CD14-positive monocyte (primary cell): ENCODE results near the gene MEG3. TPM values are rescaled to one million over a fixed set of nuclear protein-coding genes. Genes with fewer than 3 reads are reported as not detected.
A peak's percentile ranks its signal among the peaks of the same experiment; 100 is the strongest.

Source experiments
- DNase-seq, 3 donors: peaks; one replicate each; pipeline ENCODE4 v3.0.0-alpha.2; 2011 to 2022
- H2AFZ ChIP-seq: 2 replicates; pipeline ENCODE4 v1.6.0; 2012; ENCODE audit warnings: mild to moderate bottlenecking, low read depth, low read length, inconsistent platforms; ENCODE audit not compliant: insufficient read depth, poor library complexity, severe bottlenecking
- H3K27ac ChIP-seq, 2 donors: 1 replicate in 1 of 2; 2 replicates in 1 of 2; pipeline ENCODE4 v1.5.1; 2012 to 2013; ENCODE audit warnings: low read length in 2 of 2, control low read depth in 1 of 2, inconsistent platforms in 1 of 2, low read depth in 1 of 2, mild to moderate bottlenecking in 1 of 2
- H3K27me3 ChIP-seq, 2 donors: one replicate each; pipeline versions ENCODE4 v1.6.0 to v1.6.1; 2011 to 2013; ENCODE audit warnings: low read length in 2 of 2; ENCODE audit not compliant: control insufficient read depth in 2 of 2, insufficient read depth in 2 of 2
- H3K36me3 ChIP-seq, 2 donors: replicated peaks in 1 of 2; 1 replicate in 1 of 2; 2 replicates in 1 of 2; pipeline versions ENCODE4 v1.5.1 to v1.6.1; 2012 to 2013; ENCODE audit warnings: low read length in 2 of 2, control low read depth in 1 of 2, inconsistent platforms in 1 of 2, mild to moderate bottlenecking in 1 of 2; ENCODE audit not compliant: insufficient read depth in 2 of 2, control insufficient read depth in 1 of 2
- H3K4me1 ChIP-seq, 2 donors: 1 replicate in 1 of 2; 2 replicates in 1 of 2; pipeline versions ENCODE4 v1.5.1 to v1.6.1; 2012 to 2013; ENCODE audit warnings: low read length in 2 of 2, control low read depth in 1 of 2, inconsistent platforms in 1 of 2, mild to moderate bottlenecking in 1 of 2, moderate library complexity in 1 of 2; ENCODE audit not compliant: insufficient read depth in 2 of 2, control insufficient read depth in 1 of 2
- H3K4me2 ChIP-seq: replicated peaks from 2 replicates; pipeline ENCODE3; 2012; ENCODE audit warnings: low read length, moderate library complexity, mild to moderate bottlenecking; ENCODE audit not compliant: poor library complexity, severe bottlenecking; ENCODE audit errors: extremely low read depth
- H3K4me3 ChIP-seq, 3 experiments: fragments of 200-600 bp in 1 of 3; sonication (generic) in 1 of 3; replicated peaks in 1 of 3; 1 replicate in 2 of 3; 2 replicates in 1 of 3; pipeline ENCODE4 v1.5.1; 2011 to 2013; ENCODE audit warnings: low read length in 3 of 3, mild to moderate bottlenecking in 3 of 3, control low read depth in 2 of 3, low read depth in 2 of 3, inconsistent platforms in 1 of 3, moderate library complexity in 1 of 3
- H3K79me2 ChIP-seq: 2 replicates; pipeline ENCODE4 v1.6.0; 2012; ENCODE audit warnings: mild to moderate bottlenecking, control low read depth, inconsistent platforms, low read length, moderate library complexity; ENCODE audit not compliant: insufficient read depth
- H3K9ac ChIP-seq: 2 replicates; pipeline ENCODE4 v1.6.0; 2017; ENCODE audit warnings: low read length, mild to moderate bottlenecking; ENCODE audit not compliant: insufficient read depth, poor library complexity, severe bottlenecking
- H3K9me3 ChIP-seq, 2 donors: replicated peaks in 1 of 2; 1 replicate in 1 of 2; 2 replicates in 1 of 2; pipeline versions ENCODE4 v1.5.1 to v1.6.1; 2012 to 2013; ENCODE audit warnings: low read length in 2 of 2, control low read depth in 1 of 2; ENCODE audit not compliant: control insufficient read depth in 1 of 2, insufficient read depth in 1 of 2
- H4K20me1 ChIP-seq: 2 replicates; pipeline ENCODE4 v1.6.0; 2012; ENCODE audit warnings: mild to moderate bottlenecking, low read length, control low read depth, moderate library complexity; ENCODE audit not compliant: insufficient read depth
- H3K27ac Mint-ChIP-seq, 7 donors: one replicate each; pipeline ENCODE4 v1.8.0; 2020; ENCODE audit warnings: mild to moderate bottlenecking in 7 of 7, mixed read lengths in 7 of 7, moderate library complexity in 6 of 7, inconsistent platforms in 2 of 7
- H3K27me3 Mint-ChIP-seq, 3 donors: one replicate each; pipeline ENCODE4 v1.8.0; 2021 to 2022; ENCODE audit warnings: low read depth in 3 of 3, mild to moderate bottlenecking in 3 of 3, mixed read lengths in 3 of 3, moderate library complexity in 3 of 3, inconsistent platforms in 1 of 3
- H3K36me3 Mint-ChIP-seq, 2 donors: one replicate each; pipeline ENCODE4 v1.8.0; 2020; ENCODE audit warnings: mixed read lengths in 2 of 2, inconsistent platforms in 1 of 2, mild to moderate bottlenecking in 1 of 2
- H3K4me1 Mint-ChIP-seq: one replicate; pipeline ENCODE4 v1.8.0; 2020; ENCODE audit warnings: mild to moderate bottlenecking, mixed read lengths
- H3K4me3 Mint-ChIP-seq, 2 donors: one replicate each; pipeline ENCODE4 v1.8.0; 2020; ENCODE audit warnings: mild to moderate bottlenecking in 2 of 2, mixed read lengths in 2 of 2, moderate library complexity in 1 of 2
- H3K9me3 Mint-ChIP-seq, 7 donors: one replicate each; pipeline ENCODE4 v1.8.0; 2020 to 2022; ENCODE audit warnings: mixed read lengths in 7 of 7, mild to moderate bottlenecking in 6 of 7, moderate library complexity in 6 of 7, inconsistent platforms in 2 of 7
- WGBS: methylation state at CpG from one replicate; pipeline ENCODE4 v1.1.5; 2013; ENCODE audit warnings: missing lambda C conversion rate; ENCODE audit not compliant: insufficient coverage; 5-methylcytosine and 5-hydroxymethylcytosine counted together
- intact Hi-C, 2 donors: fragments of 100-400 bp; cut with micrococcal nuclease; formaldehyde crosslinking; loops; one replicate each; pipeline versions ENCODE4 v1.15.0 to v1.15.1; 2023
- polyA plus RNA-seq, 3 donors: library from polyadenylated mRNA; depleted of rRNA in 1 of 3; unstranded in 2 of 3; stranded (reverse) in 1 of 3; fragments of 300-500 nt in 2 of 3; fragments of >200 nt in 1 of 3; fragmentation: Illumina TruSeq in 2 of 3; gene quantifications; 1 replicate in 2 of 3; 2 replicates in 1 of 3; pipeline ENCODE4 v1.2.3, GENCODE V29; 2012 to 2021
- TF ChIP-seq, protein P1 (sequence below): fragments of 200-600 bp; IDR thresholded peaks from one replicate; pipeline ENCODE4 v1.8.0; 2022; ENCODE audit warnings: antibody characterized with exemption, mild to moderate bottlenecking

MEG3 gene
- polyA plus RNA-seq, 3 donors = 1.7 TPM; not detected in 2

DNA sequence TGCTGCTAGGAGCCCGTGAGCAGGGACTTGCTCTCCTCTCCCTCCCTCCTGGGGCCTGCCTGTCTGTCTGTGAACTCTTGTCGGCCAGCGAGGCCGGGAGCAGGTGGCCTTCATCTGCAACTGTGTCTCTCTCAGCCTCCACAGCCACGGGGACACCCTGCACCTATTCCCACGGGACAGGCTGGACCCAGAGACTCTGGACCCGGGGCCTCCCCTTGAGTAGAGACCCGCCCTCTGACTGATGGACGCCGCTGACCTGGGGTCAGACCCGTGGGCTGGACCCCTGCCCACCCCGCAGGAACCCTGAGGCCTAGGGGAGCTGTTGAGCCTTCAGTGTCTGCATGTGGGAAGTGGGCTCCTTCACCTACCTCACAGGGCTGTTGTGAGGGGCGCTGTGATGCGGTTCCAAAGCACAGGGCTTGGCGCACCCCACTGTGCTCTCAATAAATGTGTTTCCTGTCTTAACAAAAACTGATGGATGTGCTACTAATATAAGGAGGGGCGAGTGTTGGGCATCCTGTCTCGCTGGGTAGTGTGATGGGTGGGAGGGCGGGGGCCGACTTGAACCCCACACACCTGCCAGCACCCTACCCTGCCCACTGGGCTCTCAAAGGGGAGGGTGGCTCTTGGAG, 34.8 kb downstream of the MEG3 start:
- Mint-ChIP-seq H3K4me3 (no peak overlapping the region), H3K27me3 (peaks cover 1 to 9% (median 2%) of the 10 kb centered on the region in 3 donors), H3K4me1 (no peaks in the 10 kb centered on the region), H3K27ac (peak overlapping the region in 1 of 7 donors; percentile 46), H3K36me3 (no peaks in the 10 kb centered on the region), H3K9me3 (peaks cover 0 to 8% (median 0%) of the 10 kb centered on the region in 7 donors)
- H3K4me1 ChIP-seq = no peaks in the 10 kb centered on the region
- no peaks in the 10 kb centered on the region for H3K36me3 ChIP-seq
- no peak overlapping the region for H3K4me2 ChIP-seq
- TF ChIP-seq, protein P1, sequence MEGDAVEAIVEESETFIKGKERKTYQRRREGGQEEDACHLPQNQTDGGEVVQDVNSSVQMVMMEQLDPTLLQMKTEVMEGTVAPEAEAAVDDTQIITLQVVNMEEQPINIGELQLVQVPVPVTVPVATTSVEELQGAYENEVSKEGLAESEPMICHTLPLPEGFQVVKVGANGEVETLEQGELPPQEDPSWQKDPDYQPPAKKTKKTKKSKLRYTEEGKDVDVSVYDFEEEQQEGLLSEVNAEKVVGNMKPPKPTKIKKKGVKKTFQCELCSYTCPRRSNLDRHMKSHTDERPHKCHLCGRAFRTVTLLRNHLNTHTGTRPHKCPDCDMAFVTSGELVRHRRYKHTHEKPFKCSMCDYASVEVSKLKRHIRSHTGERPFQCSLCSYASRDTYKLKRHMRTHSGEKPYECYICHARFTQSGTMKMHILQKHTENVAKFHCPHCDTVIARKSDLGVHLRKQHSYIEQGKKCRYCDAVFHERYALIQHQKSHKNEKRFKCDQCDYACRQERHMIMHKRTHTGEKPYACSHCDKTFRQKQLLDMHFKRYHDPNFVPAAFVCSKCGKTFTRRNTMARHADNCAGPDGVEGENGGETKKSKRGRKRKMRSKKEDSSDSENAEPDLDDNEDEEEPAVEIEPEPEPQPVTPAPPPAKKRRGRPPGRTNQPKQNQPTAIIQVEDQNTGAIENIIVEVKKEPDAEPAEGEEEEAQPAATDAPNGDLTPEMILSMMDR = no peak
- no peaks in the 10 kb centered on the region for H3K9me3 ChIP-seq
- no peaks in the 10 kb centered on the region for H3K79me2 ChIP-seq
- 93% methylated on average over 11 of the region's 19 CpGs for WGBS
- DNase-seq = no peak
- H2AFZ ChIP-seq = no peak overlapping the region
- H3K27me3 ChIP-seq = no peaks in the 10 kb centered on the region
- no peak overlapping the region for H3K27ac ChIP-seq
- no peak overlapping the region for H3K4me3 ChIP-seq
- H3K9ac ChIP-seq = no peak overlapping the region
- intact Hi-C loops = no loop called here
- H4K20me1 ChIP-seq = no peaks in the 10 kb centered on the region

DNA sequence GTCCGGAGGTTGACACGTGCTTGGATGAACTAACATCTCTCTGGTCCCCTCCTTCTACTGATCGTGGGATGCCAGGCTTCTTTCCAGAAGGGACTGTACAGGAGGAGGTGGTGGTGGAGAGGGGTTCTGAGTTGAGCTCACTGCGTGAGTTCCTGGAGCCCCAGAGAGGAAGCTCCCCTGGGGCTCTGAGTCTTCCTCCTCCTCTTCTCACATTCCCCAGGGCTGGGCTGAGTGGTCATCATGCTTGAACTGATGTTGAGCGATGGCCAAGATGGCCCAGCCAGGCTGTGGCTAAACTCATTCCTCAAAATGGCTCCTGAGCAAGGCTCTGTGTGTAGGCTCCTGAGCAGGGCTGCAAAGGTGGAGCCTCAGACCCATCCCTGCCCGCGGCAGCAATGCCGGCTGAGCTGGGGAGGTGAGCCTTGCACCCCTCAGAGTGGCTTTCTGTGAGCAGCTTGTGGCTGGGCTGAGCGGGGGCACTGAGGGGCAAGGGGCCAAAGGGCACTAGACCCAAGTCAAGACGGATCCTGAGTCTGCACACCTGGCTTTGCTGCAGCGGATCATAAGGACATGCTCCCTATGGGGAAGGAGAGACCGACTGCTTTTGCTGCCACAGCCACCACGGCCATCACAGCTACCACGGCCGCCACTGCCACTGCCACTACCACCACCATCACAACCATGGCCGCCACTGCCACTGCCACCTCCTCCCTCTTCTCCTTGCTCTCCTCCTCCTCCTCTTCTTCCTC, 35.4 kb downstream of the MEG3 start:
- no peaks in the 10 kb centered on the region for H3K4me1 Mint-ChIP-seq
- WGBS = 97% methylated on average over 11 of the region's 16 CpGs
- H3K79me2 ChIP-seq = no peaks in the 10 kb centered on the region

More for the DNA sequence above, 35.4 kb downstream of the MEG3 start:
- Mint-ChIP-seq H3K4me3 (no peak overlapping the region), H3K27me3 (peaks cover 0 to 9% (median 2%) of the 10 kb centered on the region in 3 donors), H3K9me3 (peaks cover 0 to 8% (median 0%) of the 10 kb centered on the region in 7 donors), H3K27ac (no peak overlapping the region), H3K36me3 (no peaks in the 10 kb centered on the region)
- H4K20me1 ChIP-seq = no peaks in the 10 kb centered on the region
- no peak overlapping the region for H2AFZ ChIP-seq
- no peak overlapping the region for H3K9ac ChIP-seq
- intact Hi-C loops = no loop called here
- H3K4me3 ChIP-seq = no peak overlapping the region
- no peak overlapping the region for H3K4me2 ChIP-seq
- no peak overlapping the region for H3K27ac ChIP-seq
- H3K36me3 ChIP-seq = no peaks in the 10 kb centered on the region
- no peaks in the 10 kb centered on the region for H3K4me1 ChIP-seq
- TF ChIP-seq, protein P1 = no peak
- H3K27me3 ChIP-seq = no peaks in the 10 kb centered on the region
- no peaks in the 10 kb centered on the region for H3K9me3 ChIP-seq
- no peak for DNase-seq
